KOPT-K1 (cell line): ENCODE data around the gene ZBTB20.

Source experiments
- H3K27ac ChIP-seq: fragments of 200-600 bp; sonication (generic); 2 replicates; pipeline ENCODE4 v1.5.1; 2016; ENCODE audit warnings: antibody characterized with exemption, mild to moderate bottlenecking, low read depth, low read length; ENCODE audit not compliant: poor library complexity, severe bottlenecking
- H3K36me3 ChIP-seq: fragments of 200-600 bp; sonication (generic); 2 replicates; pipeline ENCODE4 v1.5.1; 2017; ENCODE audit warnings: antibody characterized with exemption, mild to moderate bottlenecking, low read length, moderate library complexity; ENCODE audit not compliant: insufficient read depth
- H3K9me3 ChIP-seq: fragments of 200-600 bp; sonication (generic); 2 replicates; pipeline ENCODE4 v1.5.1; 2017; ENCODE audit warnings: antibody characterized with exemption, low read length, mild to moderate bottlenecking; ENCODE audit not compliant: insufficient read depth, poor library complexity, severe bottlenecking

ZBTB20 gene

GRCh38 chr3:114809668-114810413 lies 337.2 kb downstream of the ZBTB20 start:
- Histone ChIP-seq H3K9me3 (no peaks in the 10 kb centered on the region), H3K27ac (no peak overlapping the region), H3K36me3 (no peaks in the 10 kb centered on the region)

- Histone ChIP-seq H3K9me3 (no peaks in the 10 kb centered on the region), H3K27ac (no peak overlapping the region), H3K36me3 (no peaks in the 10 kb centered on the region)
These were observed 343.0 kb downstream of the ZBTB20 start for GRCh38 chr3:114804099-114804498.

GRCh38 chr3:114803042-114803695 lies 343.9 kb downstream of the ZBTB20 start:
- Histone ChIP-seq H3K27ac (no peak overlapping the region), H3K36me3 (no peaks in the 10 kb centered on the region), H3K9me3 (no peaks in the 10 kb centered on the region)

GRCh38 chr3:114800272-114801031 lies 346.6 kb downstream of the ZBTB20 start:
- Histone ChIP-seq H3K36me3 (no peaks in the 10 kb centered on the region), H3K9me3 (no peaks in the 10 kb centered on the region), H3K27ac (no peak overlapping the region)

- Histone ChIP-seq H3K9me3 (no peaks in the 10 kb centered on the region), H3K36me3 (no peaks in the 10 kb centered on the region), H3K27ac (no peak overlapping the region)
These were observed 347.3 kb downstream of the ZBTB20 start for GRCh38 chr3:114799816-114800215.

- no peak overlapping the region for H3K27ac ChIP-seq
- no peaks in the 10 kb centered on the region for H3K9me3 ChIP-seq
- no peaks in the 10 kb centered on the region for H3K36me3 ChIP-seq
These were observed 350.3 kb downstream of the ZBTB20 start for GRCh38 chr3:114796796-114797195.

GRCh38 chr3:114794894-114795630 lies 352.0 kb downstream of the ZBTB20 start:
- Histone ChIP-seq H3K36me3 (no peaks in the 10 kb centered on the region), H3K27ac (no peak overlapping the region), H3K9me3 (no peaks in the 10 kb centered on the region)

- Histone ChIP-seq H3K36me3 (no peaks in the 10 kb centered on the region), H3K9me3 (no peaks in the 10 kb centered on the region), H3K27ac (no peak overlapping the region)
These were observed 354.7 kb downstream of the ZBTB20 start for GRCh38 chr3:114792159-114792918.

- H3K27ac ChIP-seq: no peak overlapping the region
- no peaks in the 10 kb centered on the region for H3K9me3 ChIP-seq
- H3K36me3 ChIP-seq: no peaks in the 10 kb centered on the region
These were observed 356.3 kb downstream of the ZBTB20 start for GRCh38 chr3:114790752-114791151.

- Histone ChIP-seq H3K9me3 (no peaks in the 10 kb centered on the region), H3K36me3 (no peaks in the 10 kb centered on the region), H3K27ac (no peak overlapping the region)
These were observed 357.3 kb downstream of the ZBTB20 start for GRCh38 chr3:114789803-114790202.

GRCh38 chr3:114775395-114775794 lies 371.7 kb downstream of the ZBTB20 start:
- Histone ChIP-seq H3K36me3 (no peaks in the 10 kb centered on the region), H3K27ac (no peak overlapping the region), H3K9me3 (no peaks in the 10 kb centered on the region)

- Histone ChIP-seq H3K9me3 (no peaks in the 10 kb centered on the region), H3K36me3 (no peaks in the 10 kb centered on the region), H3K27ac (no peak overlapping the region)
These were observed 376.2 kb downstream of the ZBTB20 start for GRCh38 chr3:114770874-114771273.

GRCh38 chr3:114764056-114764492 lies 383.0 kb downstream of the ZBTB20 start:
- no peaks in the 10 kb centered on the region for H3K36me3 ChIP-seq

GRCh38 chr3:114762144-114762543 lies 384.9 kb downstream of the ZBTB20 start:
- Histone ChIP-seq H3K27ac (no peak overlapping the region), H3K36me3 (no peaks in the 10 kb centered on the region), H3K9me3 (no peaks in the 10 kb centered on the region)

More at GRCh38 chr3:114764056-114764492, 383.0 kb downstream of the ZBTB20 start:
- Histone ChIP-seq H3K9me3 (no peaks in the 10 kb centered on the region), H3K27ac (no peak overlapping the region)
